Renal pelvis (tissue), 12 donors: Measurements from ENCODE around the gene TESK2. TPM values are rescaled to one million over a fixed set of nuclear protein-coding genes. Genes with fewer than 3 reads are reported as not detected.
A peak's percentile ranks its signal among the peaks of the same experiment; 100 is the strongest.
"Not testable (repeated sequence)": the region's sequence is repeated elsewhere in the genome, so short reads cannot be mapped to it uniquely, and the experiment has no call there.

ENCODE experiments used
- DNase-seq: peaks from one replicate; pipeline ENCODE4 v3.0.0-alpha.2; 2013
- long read RNA-seq, 16 experiments: transcript quantifications; one replicate each; lab custom pipeline, GENCODE V29; 2026
- polyA plus RNA-seq, 3 donors: library from polyadenylated mRNA; unstranded; fragments of 120-200 nt; gene quantifications; one replicate each; pipeline ENCODE4 v1.2.1, GENCODE V29; 2013; ENCODE audit not compliant: insufficient read length in 3 of 3

TESK2 gene, protein sequence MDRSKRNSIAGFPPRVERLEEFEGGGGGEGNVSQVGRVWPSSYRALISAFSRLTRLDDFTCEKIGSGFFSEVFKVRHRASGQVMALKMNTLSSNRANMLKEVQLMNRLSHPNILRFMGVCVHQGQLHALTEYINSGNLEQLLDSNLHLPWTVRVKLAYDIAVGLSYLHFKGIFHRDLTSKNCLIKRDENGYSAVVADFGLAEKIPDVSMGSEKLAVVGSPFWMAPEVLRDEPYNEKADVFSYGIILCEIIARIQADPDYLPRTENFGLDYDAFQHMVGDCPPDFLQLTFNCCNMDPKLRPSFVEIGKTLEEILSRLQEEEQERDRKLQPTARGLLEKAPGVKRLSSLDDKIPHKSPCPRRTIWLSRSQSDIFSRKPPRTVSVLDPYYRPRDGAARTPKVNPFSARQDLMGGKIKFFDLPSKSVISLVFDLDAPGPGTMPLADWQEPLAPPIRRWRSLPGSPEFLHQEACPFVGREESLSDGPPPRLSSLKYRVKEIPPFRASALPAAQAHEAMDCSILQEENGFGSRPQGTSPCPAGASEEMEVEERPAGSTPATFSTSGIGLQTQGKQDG
- polyA plus RNA-seq: 1 to 10 TPM; 6.6 to 8.4 (median 7.2) TPM
- long read RNA-seq, donor 1, partial matches to known transcripts: 628 of 658 reads
- long read RNA-seq, donor 1, other reads (novel, unspliced or antisense): 27 of 658 reads
- long read RNA-seq, donor 2, partial matches to known transcripts: 0 of 3 reads
- long read RNA-seq, donor 2, other reads (novel, unspliced or antisense): 0 of 3 reads
- long read RNA-seq, donor 3, partial matches to known transcripts: 0 of 2 reads
- long read RNA-seq, donor 3, other reads (novel, unspliced or antisense): 0 of 2 reads
- long read RNA-seq, donor 4, partial matches to known transcripts: 0 of 1 reads
- long read RNA-seq, donor 4, other reads (novel, unspliced or antisense): 0 of 1 reads
- long read RNA-seq, donor 5, partial matches to known transcripts: 136 of 175 reads
- long read RNA-seq, donor 5, other reads (novel, unspliced or antisense): 38 of 175 reads
- long read RNA-seq, donor 6: 0 reads
- long read RNA-seq, donor 7, partial matches to known transcripts: 0 of 1 reads
- long read RNA-seq, donor 7, other reads (novel, unspliced or antisense): 0 of 1 reads
- long read RNA-seq, donor 8: 0 reads
- long read RNA-seq, donor 9, partial matches to known transcripts: 390 of 434 reads
- long read RNA-seq, donor 9, other reads (novel, unspliced or antisense): 43 of 434 reads
- long read RNA-seq, donor 10, partial matches to known transcripts: 237 of 454 reads
- long read RNA-seq, donor 10, other reads (novel, unspliced or antisense): 216 of 454 reads
- long read RNA-seq, donor 11: 0 reads
- long read RNA-seq, donor 12, partial matches to known transcripts: 0 of 1 reads
- long read RNA-seq, donor 12, other reads (novel, unspliced or antisense): 0 of 1 reads
- long read RNA-seq, donor 13, partial matches to known transcripts: 195 of 242 reads
- long read RNA-seq, donor 13, other reads (novel, unspliced or antisense): 47 of 242 reads
- long read RNA-seq, donor 14: 0 reads
- long read RNA-seq, donor 15, partial matches to known transcripts: 16 of 91 reads
- long read RNA-seq, donor 15, other reads (novel, unspliced or antisense): 75 of 91 reads
- long read RNA-seq, donor 16, partial matches to known transcripts: 0 of 1 reads
- long read RNA-seq, donor 16, other reads (novel, unspliced or antisense): 0 of 1 reads

GRCh38 chr1:45490626-45491486 lies at the start of gene TESK2:
Gene TESK2 (minus strand): TSS chr1:45491163. CDS start chr1:45457785, 33,378 bp downstream.
- DNase-seq: peak; percentile 99

DNA sequence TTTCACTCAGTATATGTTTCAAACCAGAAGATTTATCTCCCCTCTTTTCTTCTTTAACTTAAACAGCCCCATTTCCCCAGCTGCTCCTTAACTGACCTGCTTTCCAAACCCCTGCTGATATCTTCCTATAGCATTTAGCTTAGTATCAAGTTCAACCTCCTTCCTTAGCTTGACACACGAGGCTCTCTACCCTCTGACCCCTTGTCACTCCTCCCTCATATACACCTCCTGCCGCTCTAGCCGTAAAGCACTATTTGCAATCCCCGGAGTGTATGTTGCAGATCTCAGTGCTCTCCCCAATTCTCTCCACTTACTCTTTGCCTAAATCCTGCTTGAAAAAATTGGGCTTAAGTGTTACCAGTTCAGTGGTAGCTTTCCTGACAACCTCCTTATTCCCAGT lies 45.9 kb upstream of the TESK2 start:
- DNase-seq: no peak

DNA sequence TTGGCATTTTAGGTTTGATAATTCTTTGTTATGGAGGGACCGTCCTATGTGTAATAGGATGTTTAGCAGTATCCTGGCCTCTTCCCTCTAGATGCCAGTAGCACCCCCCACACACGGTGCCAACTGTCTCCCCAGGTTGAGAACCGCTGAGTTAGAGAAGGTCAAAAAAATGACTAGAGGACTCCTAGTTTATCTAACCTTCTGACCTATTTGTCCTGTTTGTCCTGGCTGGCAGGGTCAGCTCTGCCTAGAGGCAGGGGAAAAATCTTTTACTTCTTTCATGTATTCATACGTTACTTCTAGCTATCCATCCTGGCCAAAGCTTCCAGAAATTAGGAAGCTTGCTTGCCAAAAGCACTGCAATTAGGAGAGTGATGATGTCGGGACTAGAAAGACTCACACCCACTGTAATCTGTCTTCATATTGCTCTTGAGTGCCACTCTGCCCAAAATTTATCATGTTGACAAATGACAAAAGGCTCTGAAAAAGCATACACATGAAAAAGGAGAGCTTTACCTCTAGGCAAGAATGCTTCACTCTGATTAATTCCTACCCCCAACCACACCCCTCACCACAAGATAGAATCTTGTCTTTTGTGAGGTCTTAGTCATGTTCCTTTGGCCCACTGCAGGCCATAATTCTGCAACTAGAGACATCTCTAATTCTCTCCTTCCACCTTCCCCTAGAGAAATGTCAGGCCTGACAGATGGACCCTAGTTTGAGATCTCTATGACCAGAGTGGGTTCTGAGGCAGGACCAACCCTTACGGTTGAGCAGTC lies 45.2 kb upstream of the TESK2 start:
- no peak for DNase-seq

- no peak for DNase-seq
Observed at GRCh38 chr1:45531873-45532272, 40.9 kb upstream of the TESK2 start.

GRCh38 chr1:45530632-45531135 lies 39.7 kb upstream of the TESK2 start:
- no peak for DNase-seq

GRCh38 chr1:45526135-45526644 lies 35.2 kb upstream of the TESK2 start:
- DNase-seq: no peak

GRCh38 chr1:45523975-45524374 lies 33.0 kb upstream of the TESK2 start:
- not testable (repeated sequence) for DNase-seq

DNA sequence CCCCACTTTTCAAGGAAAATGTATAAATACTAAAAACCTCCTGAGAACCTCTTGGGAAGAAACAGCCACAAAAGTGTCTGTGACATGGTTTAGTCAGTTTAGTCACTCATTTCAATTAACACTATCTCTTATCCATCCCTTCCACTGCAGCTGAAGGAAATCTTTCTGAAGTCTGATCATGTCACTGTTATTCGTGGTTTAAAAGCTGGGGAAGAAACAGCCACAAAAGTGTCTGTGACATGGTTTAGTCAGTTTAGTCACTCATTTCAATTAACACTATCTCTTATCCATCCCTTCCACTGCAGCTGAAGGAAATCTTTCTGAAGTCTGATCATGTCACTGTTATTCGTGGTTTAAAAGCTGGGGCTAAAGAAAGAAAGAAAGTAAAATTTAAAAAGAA lies 32.6 kb upstream of the TESK2 start:
- not testable (repeated sequence) for DNase-seq

GRCh38 chr1:45522324-45523104 lies 31.6 kb upstream of the TESK2 start:
- no peak for DNase-seq

DNA sequence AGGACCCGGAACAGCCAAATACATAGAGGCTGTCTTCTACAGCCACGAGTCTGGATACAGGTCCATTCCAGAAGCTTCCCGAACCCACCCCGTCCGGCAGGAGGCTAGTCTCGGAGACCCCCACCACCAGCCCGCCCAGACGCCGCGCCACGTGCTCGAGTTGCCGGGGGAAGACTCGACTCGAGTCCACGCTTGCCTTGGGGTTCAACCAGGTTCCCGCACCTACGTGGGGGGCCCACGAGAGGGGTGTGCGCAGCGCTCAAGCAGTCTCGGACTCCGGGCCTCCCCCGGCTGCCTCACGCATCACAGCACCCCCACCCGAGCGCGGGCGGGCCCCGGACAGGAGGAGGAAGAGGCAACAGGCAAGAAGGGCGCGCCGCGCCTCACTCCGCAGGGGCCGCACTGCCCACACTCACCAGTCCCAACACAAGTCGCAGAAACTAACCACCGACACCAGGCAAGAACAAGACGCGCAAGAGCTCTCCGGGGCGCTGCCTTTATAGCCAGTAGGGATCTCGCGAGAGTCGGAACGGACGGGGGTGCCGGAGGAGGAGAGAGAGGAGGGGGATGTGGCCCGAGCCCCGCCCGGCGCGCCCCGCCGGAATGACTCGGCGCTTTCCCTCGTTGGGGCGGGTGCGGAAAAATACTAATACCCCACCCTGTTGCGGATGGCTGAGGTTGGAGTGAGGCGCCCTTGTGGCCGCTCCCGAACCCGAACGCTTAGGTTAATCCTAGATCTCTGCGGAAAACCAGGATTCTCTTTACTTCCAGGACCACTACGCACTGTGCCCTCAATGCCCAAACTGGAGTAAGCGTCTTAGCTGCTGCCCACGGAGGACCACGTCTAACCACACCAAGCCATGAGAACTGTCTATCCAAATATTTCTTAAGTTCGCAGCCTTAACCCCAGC lies 30.7 kb upstream of the TESK2 start, which contains the start of gene PRDX1:
PRDX1 (minus strand) TSS at position 472 of the 911 bp plus-strand sequence. CDS start 2,841 bp downstream, outside the sequence.
- peak; percentile 97 for DNase-seq

DNA sequence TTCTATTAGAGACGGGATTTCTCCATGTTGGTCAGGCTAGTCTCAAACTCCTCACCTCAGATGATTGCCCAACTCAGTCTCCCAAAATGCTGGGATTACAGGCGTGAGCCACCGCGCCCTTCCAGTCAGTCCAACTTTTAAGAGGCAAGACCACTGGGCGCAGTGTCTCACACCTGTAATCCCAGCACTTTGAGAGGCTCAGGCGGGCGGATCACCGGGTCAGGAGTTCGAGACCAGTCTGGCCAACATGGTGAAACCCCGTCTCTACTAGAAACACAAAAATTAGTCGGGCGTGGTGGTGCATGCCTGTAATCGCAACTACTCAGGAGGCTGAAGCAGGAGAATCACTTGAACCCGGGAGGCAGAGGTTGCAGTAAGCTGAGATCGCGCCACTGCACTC lies 28.8 kb upstream of the TESK2 start:
- DNase-seq: not testable (repeated sequence)

- DNase-seq: no peak
Observed at GRCh38 chr1:45518910-45519309, 27.9 kb upstream of the TESK2 start.

DNA sequence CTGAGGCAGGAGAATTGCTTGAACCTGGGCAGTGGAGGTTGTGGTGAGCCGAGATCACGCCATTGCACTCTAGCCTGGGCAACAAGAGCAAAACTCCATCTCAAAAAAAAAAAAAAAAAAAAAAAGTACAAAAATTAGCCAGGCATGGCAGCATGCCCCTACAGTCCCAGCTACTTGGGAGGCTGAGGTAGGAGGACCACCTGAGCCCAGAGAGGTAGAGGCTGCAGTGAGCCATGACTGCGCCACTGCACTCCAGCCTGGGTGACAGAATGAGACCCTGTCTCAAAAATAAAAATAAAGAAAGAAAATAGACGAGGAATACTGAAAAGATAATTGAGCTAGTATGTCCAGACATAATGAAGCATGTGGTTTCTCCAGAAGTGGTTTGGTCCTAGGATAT lies 27.4 kb upstream of the TESK2 start:
- DNase-seq: not testable (repeated sequence)

DNA sequence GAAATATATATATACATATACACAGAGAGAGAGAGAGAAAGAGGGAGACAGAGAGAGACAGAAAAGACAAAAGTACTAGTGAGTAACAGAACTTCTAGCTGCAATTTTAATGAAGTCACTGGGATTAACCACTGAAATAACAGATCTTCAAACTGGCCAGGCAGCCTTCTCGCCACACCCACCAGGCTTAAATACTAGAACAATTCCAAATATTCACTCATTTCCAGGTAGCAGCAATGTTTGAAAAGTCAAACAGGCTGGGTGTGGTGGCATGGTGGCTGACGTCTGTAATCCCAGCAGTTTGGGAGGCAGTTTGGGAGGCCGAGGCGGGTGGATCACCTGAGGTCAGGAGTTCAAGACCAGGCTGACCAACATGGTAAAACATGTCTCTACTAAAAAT lies 25.5 kb upstream of the TESK2 start:
- DNase-seq: no peak

DNA sequence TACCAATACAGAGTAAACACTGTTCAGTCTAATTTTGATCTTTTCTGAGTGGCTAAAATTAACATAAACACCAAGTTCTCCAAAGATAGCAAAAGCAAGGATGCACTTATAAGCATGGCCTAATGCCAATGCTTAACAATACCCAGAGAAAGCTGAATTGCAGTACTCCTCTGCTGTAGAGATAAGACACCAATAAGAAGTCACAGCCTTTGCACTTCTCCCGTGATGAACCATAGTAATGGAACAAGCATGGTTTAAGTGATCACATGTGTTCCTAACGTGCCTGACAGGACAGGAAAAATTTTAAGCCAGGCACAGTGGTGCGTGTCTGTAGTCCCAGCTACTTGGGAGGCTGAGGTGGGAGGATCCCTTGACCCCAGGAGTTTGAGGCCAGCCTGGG lies 25.1 kb upstream of the TESK2 start:
- no peak for DNase-seq

- DNase-seq: not testable (repeated sequence)
Observed at GRCh38 chr1:45513532-45514260, 22.7 kb upstream of the TESK2 start.
